K562 (cell line): ENCODE measurements around the gene PLA2G12B. TPM values are rescaled to one million over a fixed set of nuclear protein-coding genes. Genes with fewer than 3 reads are reported as not detected.
A peak's percentile ranks its signal among the peaks of the same experiment; 100 is the strongest.

ENCODE experiments used
- AFF1 ChIP-seq, 2 experiments: fragments of 450-650 bp; IDR thresholded peaks; 2 replicates each; pipeline ENCODE4 v1.6.1; 2018; ENCODE audit warnings: mild to moderate bottlenecking in 2 of 2, low read depth in 1 of 2; ENCODE audit not compliant: partially characterized antibody in 2 of 2
- E2F8 ChIP-seq: fragments of 450-650 bp; IDR thresholded peaks from 2 replicates; pipeline ENCODE4 v1.7.1; 2018; ENCODE audit warnings: mild to moderate bottlenecking, low read depth; ENCODE audit not compliant: partially characterized antibody
- MYNN ChIP-seq, 2 experiments: sonication (generic); formaldehyde crosslinking in 1 of 2; IDR thresholded peaks; 2 replicates each; pipeline versions ENCODE4 v1.5.0 to v1.6.1; 2016 to 2020; ENCODE audit warnings: antibody characterized with exemption in 1 of 2, missing genetic modification reagents in 1 of 2
- NCOA4 ChIP-seq: fragments of 450-650 bp; IDR thresholded peaks from 2 replicates; pipeline ENCODE4 v1.6.1; 2018; ENCODE audit warnings: mild to moderate bottlenecking; ENCODE audit not compliant: partially characterized antibody
- RFX7 ChIP-seq: fragments of 250-450 bp; sonication (Bioruptor Pico); IDR thresholded peaks from 2 replicates; pipeline ENCODE4 v1.5.1; 2021; ENCODE audit warnings: mild to moderate bottlenecking
- SNRNP70 ChIP-seq: fragments of 200-400 bp; formaldehyde crosslinking; optimal IDR thresholded peaks from 2 replicates; pipeline ENCODE3; 2017; ENCODE audit warnings: low read depth, low read length
- TCF3 ChIP-seq: sonication (generic); formaldehyde crosslinking; IDR thresholded peaks from 2 replicates; pipeline ENCODE4 v1.4.0; 2020; ENCODE audit warnings: mild to moderate bottlenecking, missing genetic modification reagents
- TFE3 ChIP-seq: fragments of 450-650 bp; formaldehyde crosslinking; IDR thresholded peaks from 2 replicates; pipeline ENCODE4 v1.4.0; 2020; ENCODE audit warnings: mild to moderate bottlenecking, mixed read lengths
- USF2 ChIP-seq: sonication (generic); formaldehyde crosslinking; IDR thresholded peaks from 2 replicates; pipeline ENCODE4 v1.5.0; 2020; ENCODE audit warnings: missing genetic modification reagents
- ZNF175 ChIP-seq: fragments of 200-800 bp; sonication (Bioruptor generic); IDR thresholded peaks from 2 replicates; pipeline ENCODE4 v1.6.1; 2016; ENCODE audit warnings: low read depth, mild to moderate bottlenecking, missing genetic modification characterization, missing compliant biosample characterization
- ZNF609 ChIP-seq: sonication (generic); formaldehyde crosslinking; IDR thresholded peaks from 2 replicates; pipeline ENCODE4 v1.8.1; 2023; ENCODE audit warnings: missing genetic modification reagents, mild to moderate bottlenecking, borderline replicate concordance
- ZNF668 ChIP-seq: fragments of 250-450 bp; sonication (Bioruptor Pico); IDR thresholded peaks from 2 replicates; pipeline ENCODE4 v1.8.0; 2022; ENCODE audit warnings: mild to moderate bottlenecking, inconsistent platforms
- ZNF780A ChIP-seq: fragments of 250-450 bp; sonication (Bioruptor Pico); IDR thresholded peaks from 2 replicates; pipeline ENCODE4 v1.5.0; 2021; ENCODE audit warnings: mild to moderate bottlenecking
- polyA plus RNA-seq, 8 experiments: library from polyadenylated mRNA; depleted of rRNA in 4 of 8; stranded (reverse) in 5 of 8; unstranded in 3 of 8; fragments of >200 nt; fragmentation: Nextera tagmentation in 2 of 8; fragmentation: Illumina TruSeq in 1 of 8; extraction: Ambion mirVana in 2 of 8; extraction: Trizol in 1 of 8; gene quantifications; 2 replicates each; pipeline versions ENCODE4 v1.2.1 to v1.2.3, GENCODE V29; 2011 to 2014; ENCODE audit warnings: inconsistent platforms in 1 of 8, missing spikeins in 1 of 8
- total RNA-seq, 7 experiments: library from RNA; depleted of rRNA in 6 of 7; stranded (reverse); fragments of >200 nt in 6 of 7; fragmentation: Illumina TruSeq in 2 of 7; extraction: Trizol in 2 of 7; gene quantifications; 2 replicates each; pipeline versions ENCODE4 v1.2.1 to v1.2.3, GENCODE V29; 2011 to 2021; ENCODE audit warnings: low replicate concordance in 1 of 7

Gene PLA2G12B
- total and polyA plus RNA-seq, 9 of the 15 experiments (the other 6 are each of a cell fraction or from before 2014, with no cell fraction given) = not detected

GRCh38 chr10:72888151-72888638 lies 66.4 kb downstream of the PLA2G12B start (continued):
- TF ChIP-seq USF2 (CRISPR knock-in tag) (no peak), E2F8 (no peak), SNRNP70 (no peak), ZNF609 (CRISPR knock-in tag) (no peak), TFE3 (CRISPR knock-in tag) (no peak), NCOA4 (no peak), ZNF175 (0 out of 2 replicates have a peak, but pooled peaks have one; percentile 46), ZNF668 (peak; percentile 89), AFF1 (IDR thresholded peaks at IDR 0.05; ENCODE audit: low read depth in 1 of 2, partially characterized antibody in 2 of 2) (no peak), RFX7 (CRISPR knock-in tag) (no peak), ZNF780A (CRISPR knock-in tag) (no peak), TCF3 (CRISPR knock-in tag) (0 out of 2 replicates have a peak, but pooled peaks have one; percentile 19), MYNN (IDR thresholded peaks at IDR 0.05) (no peak), MYNN (CRISPR knock-in tag; IDR thresholded peaks at IDR 0.05) (no peak)
